Globus pallidus (tissue), 1 donor: Measurements from ENCODE around the gene MYPOP.
"Not testable (repeated sequence)": the region's sequence is repeated elsewhere in the genome, so short reads cannot be mapped to it uniquely, and the experiment has no call there.

Experiments
- DNase-seq: peaks from one replicate; pipeline ENCODE4 v3.0.0-alpha.2; 2015; ENCODE audit warnings: low spot score

The MYPOP gene

GRCh38 chr19:45883881-45884681 lies 18.3 kb downstream of the MYPOP start:
- no peak for DNase-seq

- no peak for DNase-seq
Observed at GRCh38 chr19:45883586-45883880, 18.9 kb downstream of the MYPOP start.

GRCh38 chr19:45882652-45883585 lies 19.5 kb downstream of the MYPOP start:
- peak; percentile 32 for DNase-seq

GRCh38 chr19:45881909-45882528 lies 20.4 kb downstream of the MYPOP start:
- no peak for DNase-seq

GRCh38 chr19:45881082-45881908 lies 21.1 kb downstream of the MYPOP start:
- DNase-seq: no peak

GRCh38 chr19:45879971-45880370 lies 22.4 kb downstream of the MYPOP start:
- no peak for DNase-seq

- DNase-seq: no peak
Observed at GRCh38 chr19:45879055-45879454, 23.4 kb downstream of the MYPOP start.

DNA sequence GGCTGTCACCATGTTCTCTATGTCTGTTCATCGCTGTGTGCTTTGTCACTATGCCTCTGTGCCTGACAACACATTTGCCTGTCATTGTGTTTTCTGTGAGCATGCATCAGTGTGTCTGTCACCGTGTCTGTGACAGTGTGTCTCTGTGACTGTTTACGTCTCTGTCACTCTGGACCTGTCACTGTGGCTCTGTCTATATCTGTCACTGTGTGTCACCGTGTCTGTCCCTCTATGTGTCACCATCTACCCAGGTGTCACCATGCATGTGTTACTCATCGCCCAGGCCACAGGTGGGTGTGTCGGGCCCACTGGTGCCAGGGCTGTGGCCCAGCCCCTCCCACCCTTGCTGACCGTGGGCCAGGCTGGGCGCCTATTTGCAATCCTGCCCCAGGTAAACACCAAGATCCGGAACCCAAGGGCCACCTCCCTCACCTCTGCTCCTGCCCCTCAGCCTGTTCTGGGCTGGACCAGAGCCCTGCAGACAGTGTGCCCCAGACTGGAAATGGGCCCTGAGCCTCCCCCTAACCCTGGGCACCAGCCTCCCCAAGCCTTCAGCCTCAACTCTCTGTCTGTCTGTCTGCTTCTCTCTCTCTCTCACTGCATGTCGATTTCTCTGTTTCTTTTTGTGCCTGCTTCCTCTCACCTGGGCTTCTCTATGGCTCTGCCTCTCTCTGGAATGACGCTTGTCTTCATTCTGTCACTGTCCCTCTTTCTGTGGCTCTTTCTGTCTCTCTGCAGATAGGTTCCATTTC lies 24.2 kb downstream of the MYPOP start:
- no peak for DNase-seq

- DNase-seq: no peak
Observed at GRCh38 chr19:45876411-45877197, 25.8 kb downstream of the MYPOP start.

DNA sequence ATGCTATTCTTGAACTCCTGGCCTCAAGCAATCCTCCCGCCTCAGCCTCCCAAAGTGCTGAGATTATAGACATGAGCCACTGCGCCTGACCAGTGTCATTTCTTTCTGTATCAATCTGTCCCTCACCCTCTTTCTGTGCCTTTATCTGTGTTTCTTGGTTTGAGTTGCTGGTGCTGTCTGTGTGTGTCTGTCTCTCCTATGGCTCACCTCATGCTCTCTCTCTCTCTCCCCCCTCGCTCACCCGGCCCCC lies 26.3 kb downstream of the MYPOP start:
- DNase-seq: no peak

GRCh38 chr19:45874620-45874966 lies 27.8 kb downstream of the MYPOP start:
- no peak for DNase-seq

DNA sequence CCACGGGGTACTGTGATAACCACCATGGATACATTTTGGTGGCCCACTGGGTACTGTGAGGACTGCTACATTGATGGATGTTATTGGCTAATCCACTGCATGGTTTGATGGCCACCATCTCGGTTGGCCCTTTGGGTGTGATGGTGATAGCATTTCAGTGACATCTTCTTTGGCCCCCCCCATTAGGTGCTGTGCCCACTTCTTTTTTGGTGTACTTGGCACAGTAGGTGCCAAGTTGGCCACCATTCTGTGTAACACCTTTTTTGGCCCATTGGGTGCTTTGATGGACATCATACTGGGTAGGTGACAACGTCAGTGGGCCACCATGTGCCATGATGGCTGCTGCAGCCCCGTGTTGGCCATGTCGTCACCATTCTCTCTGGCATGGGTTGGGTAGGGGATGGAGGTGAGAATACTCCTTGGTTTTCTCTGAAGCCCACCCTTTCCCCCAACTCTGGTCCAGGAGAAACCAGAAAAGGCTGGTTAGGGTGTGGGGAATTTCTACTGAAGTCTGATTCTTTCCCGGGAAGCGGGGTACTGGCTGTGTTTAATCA lies 29.1 kb downstream of the MYPOP start:
- no peak for DNase-seq

- no peak for DNase-seq
Observed at GRCh38 chr19:45872095-45872919, 30.1 kb downstream of the MYPOP start.

DNA sequence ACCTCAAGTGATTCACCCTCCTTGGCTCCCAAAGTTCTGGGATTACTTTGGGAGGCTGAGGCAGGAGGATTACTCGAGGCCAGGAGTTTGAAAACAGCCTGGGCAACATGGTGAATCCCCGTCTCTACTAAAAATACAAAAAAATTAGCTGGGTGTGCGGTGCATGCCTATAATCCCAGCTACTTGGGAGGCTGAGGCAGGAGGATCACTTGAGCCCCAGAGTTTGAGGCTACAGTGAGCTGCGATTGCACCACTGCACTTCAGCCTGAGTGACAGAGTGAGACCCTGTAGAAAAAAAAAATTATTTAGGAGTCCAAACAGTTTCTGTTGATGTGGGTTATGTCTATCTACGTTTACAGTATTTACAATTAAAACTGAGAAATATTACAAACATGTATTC lies 31.6 kb downstream of the MYPOP start:
- DNase-seq: no peak

GRCh38 chr19:45867241-45867640 lies 35.2 kb downstream of the MYPOP start:
- not testable (repeated sequence) for DNase-seq

GRCh38 chr19:45866400-45867176 lies 35.8 kb downstream of the MYPOP start:
- no peak for DNase-seq

GRCh38 chr19:45865269-45865948 lies 37.0 kb downstream of the MYPOP start:
- no peak for DNase-seq

DNA sequence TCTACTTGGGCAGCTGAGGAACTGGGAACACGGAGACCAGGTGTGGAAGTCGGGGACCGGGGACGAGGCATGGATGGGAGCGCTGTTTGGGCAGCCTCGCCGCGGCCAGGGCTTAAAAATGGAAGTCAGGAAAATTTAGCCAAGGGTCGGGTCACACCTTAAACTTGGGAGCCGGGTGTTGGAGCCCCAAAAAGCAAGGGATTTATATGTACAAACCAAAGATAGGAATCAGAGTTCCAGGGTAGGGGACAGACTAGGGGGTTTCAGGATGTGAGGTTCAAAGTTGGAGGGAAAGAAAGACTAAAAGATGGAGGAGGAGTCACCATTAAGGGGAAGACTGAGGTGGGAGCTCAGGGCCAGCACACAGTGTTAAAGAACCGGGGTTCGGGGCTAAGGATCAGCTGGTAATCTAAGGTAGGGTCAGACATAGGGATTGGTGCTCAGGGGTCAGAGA lies 37.8 kb downstream of the MYPOP start:
- no peak for DNase-seq
